Central memory CD8-positive, alpha-beta T cell (primary cell): ENCODE data around the gene APRT.
A peak's percentile ranks its signal among the peaks of the same experiment; 100 is the strongest.

Experiments used
- ATAC-seq: fragments of 150-1000 bp; cut with Tn5 transposase; replicated peaks from 2 replicates; pipeline ENCODE4 v1.10.0; 2022; ENCODE audit warnings: mild to moderate bottlenecking, moderate FRiP score, moderate number of reproducible peaks; ENCODE audit not compliant: poor library complexity, severe bottlenecking; ENCODE audit errors: extremely low read depth
- DNase-seq, 2 donors: peaks; one replicate each; pipeline ENCODE4 v3.0.0; 2021; ENCODE audit warnings: low spot score in 2 of 2
- H3K27ac Mint-ChIP-seq: one replicate; pipeline ENCODE4 v1.8.0; 2022; ENCODE audit warnings: low read depth, mild to moderate bottlenecking, moderate library complexity, mixed read lengths
- H3K27me3 Mint-ChIP-seq: one replicate; pipeline ENCODE4 v1.8.0; 2022; ENCODE audit warnings: mixed read lengths
- H3K36me3 Mint-ChIP-seq: one replicate; pipeline ENCODE4 v1.8.0; 2022; ENCODE audit warnings: mild to moderate bottlenecking, moderate library complexity, mixed read lengths; ENCODE audit not compliant: insufficient read depth
- H3K4me1 Mint-ChIP-seq: one replicate; pipeline ENCODE4 v1.8.0; 2022; ENCODE audit warnings: mixed read lengths
- H3K4me3 Mint-ChIP-seq: one replicate; pipeline ENCODE4 v1.8.0; 2022; ENCODE audit warnings: mild to moderate bottlenecking, moderate library complexity, mixed read lengths
- H3K9me3 Mint-ChIP-seq: one replicate; pipeline ENCODE4 v1.8.0; 2022; ENCODE audit warnings: mixed read lengths

APRT gene

GRCh38 chr16:88811769-88812512 lies at the start of gene APRT:
TSS of gene APRT (minus strand) at chr16:88811928. CDS start at chr16:88811899, 29 bp downstream.
- Mint-ChIP-seq H3K4me3 (peak within 1 kb of the TSS; percentile 88), H3K27me3 (no peaks in the 10 kb centered on the region), H3K27ac (peak within 1 kb of the TSS; percentile 89), H3K9me3 (no peaks in the 10 kb centered on the region), H3K4me1 (peaks cover 18% of the 10 kb centered on the region), H3K36me3 (peaks cover 15% of the 10 kb centered on the region)
- ATAC-seq (peak; percentile 90), DNase-seq (peak; percentile 97 to 99)

GRCh38 chr16:88861359-88861758 lies 49.6 kb upstream of the APRT start:
- Mint-ChIP-seq H3K9me3 (no peaks in the 10 kb centered on the region), H3K27ac (no peak overlapping the region)
- ATAC-seq = no peak

DNA sequence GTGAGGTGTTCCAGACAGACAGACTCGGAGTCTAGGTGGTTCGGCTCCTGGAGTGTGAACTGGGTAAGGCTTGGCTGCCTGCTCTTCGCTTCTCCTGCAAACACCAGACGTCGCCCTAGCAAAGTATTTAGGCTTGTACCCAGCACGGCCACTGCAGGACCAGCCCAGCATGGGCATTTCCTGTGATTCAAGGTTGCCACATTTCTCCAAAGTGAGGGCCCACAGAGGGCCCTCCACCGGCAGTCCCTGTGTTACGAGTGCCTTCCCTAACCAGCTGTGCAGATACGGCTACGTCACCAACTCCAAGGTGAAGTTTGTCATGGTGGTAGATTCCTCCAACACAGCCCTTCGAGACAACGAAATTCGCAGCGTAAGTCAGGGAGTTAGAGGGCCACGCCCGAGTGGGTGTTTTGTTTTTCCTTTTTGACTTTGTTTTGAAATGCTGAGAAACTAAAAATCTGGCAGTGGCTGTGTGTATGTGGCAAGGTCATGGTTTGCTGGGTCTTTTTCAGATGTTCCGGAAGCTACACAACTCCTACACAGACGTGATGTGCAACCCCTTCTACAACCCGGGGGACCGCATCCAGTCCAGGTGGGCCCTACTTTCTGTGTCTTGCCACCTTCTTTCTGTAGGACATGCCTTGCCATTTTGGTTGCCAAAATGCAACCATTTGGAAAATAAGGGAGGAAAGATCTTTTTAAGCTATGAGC lies 47.8 kb upstream of the APRT start:
- DNase-seq = no peak
- H3K27ac Mint-ChIP-seq = no peak overlapping the region
- ATAC-seq = no peak
- peaks cover 26% of the 10 kb centered on the region for H3K36me3 Mint-ChIP-seq
- no peak overlapping the region for H3K4me3 Mint-ChIP-seq
- peaks cover 21% of the 10 kb centered on the region for H3K4me1 Mint-ChIP-seq
- H3K27me3 Mint-ChIP-seq = no peaks in the 10 kb centered on the region
- H3K9me3 Mint-ChIP-seq = no peaks in the 10 kb centered on the region

More at GRCh38 chr16:88861359-88861758, 49.6 kb upstream of the APRT start:
- Mint-ChIP-seq H3K4me3 (no peak overlapping the region), H3K27me3 (no peaks in the 10 kb centered on the region), H3K4me1 (peaks cover 14% of the 10 kb centered on the region), H3K36me3 (peaks cover 27% of the 10 kb centered on the region)
- DNase-seq = no peak

DNA sequence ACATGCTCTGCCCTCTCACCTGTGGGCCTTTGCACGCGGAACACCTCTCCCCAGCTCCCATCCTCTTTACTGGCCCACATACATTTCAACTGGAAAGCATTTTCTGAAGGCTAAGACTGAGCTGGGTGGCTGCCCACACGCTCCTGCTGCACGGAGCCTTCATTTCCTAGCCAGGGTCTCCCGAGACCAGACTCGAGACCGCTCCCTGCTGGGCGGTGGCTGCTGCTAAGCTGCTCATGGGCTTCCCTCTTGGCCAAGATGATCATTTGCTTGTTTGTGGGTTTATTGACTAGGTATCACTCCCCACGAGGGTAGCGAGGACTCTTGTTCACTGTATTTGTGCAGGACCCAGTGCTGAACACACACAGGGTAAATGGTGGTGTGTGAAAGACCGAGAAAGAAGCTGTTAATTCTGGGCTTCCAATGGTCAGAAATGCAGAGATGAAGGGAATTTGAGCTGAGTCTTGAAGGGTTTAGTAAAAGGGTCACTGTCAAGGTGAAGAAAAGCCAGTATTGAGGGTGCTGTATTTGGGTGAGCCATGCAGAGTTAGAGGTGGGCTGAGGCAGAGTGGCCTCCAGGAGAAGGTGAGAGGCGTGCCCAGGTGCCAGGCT lies 46.1 kb upstream of the APRT start:
- peaks cover 26% of the 10 kb centered on the region for H3K36me3 Mint-ChIP-seq
- peak overlapping the region; percentile 94 for H3K27ac Mint-ChIP-seq
- DNase-seq = peak; percentile 45 to 54
- no peaks in the 10 kb centered on the region for H3K27me3 Mint-ChIP-seq
- no peaks in the 10 kb centered on the region for H3K9me3 Mint-ChIP-seq
- H3K4me1 Mint-ChIP-seq = peaks cover 21% of the 10 kb centered on the region
- ATAC-seq = peak; percentile 54
- peak overlapping the region; percentile 99 for H3K4me3 Mint-ChIP-seq

DNA sequence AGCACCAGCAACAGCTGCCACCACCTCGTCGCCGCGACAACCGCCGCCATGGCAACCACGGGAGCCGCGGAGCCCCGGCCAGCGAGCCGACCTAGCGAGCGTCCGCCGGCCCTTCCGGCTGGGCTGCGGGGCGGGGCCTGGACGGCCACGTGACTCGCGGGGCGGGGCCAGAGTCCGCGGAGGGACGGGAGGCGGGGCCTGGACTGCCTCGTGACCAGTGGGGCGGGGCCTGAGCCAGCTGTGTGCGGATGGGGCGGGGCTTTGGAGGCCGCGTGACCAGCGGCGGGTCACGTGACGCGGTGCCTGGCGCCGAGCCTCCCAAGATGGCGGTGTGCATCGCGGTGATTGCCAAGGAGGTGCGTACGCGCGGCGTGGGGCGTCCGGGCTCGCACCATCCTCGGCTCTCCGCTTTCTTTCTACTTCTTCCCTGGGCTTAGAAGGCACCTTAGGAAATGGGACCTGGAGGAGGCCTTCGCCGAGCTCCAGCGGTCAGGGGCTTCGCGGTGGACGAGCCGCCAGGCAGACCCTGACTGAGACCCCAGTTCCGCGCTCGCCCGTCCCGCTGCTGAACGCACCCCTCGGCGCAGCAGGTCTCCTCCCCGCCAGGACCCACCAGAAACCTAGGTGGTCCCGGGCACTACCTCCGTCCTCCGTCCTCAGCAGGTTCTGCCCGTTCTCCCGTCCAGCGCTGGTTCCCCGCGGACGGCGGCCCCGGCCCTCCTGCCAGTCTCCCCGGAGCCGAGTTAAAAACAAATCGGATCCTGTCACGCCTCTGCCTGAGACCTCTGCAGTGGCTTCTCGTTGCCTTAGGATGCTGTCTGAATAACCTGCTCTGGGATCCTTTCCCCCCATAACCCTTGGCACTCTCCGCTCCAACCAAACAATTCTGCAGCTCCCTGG lies 45.4 kb upstream of the APRT start, which contains the start of the genes GALNS and TRAPPC2L:
TSS of gene GALNS (minus strand) at position 120 of the 900 bp plus-strand sequence. CDS start at position 50, 70 bp downstream.
TSS of gene TRAPPC2L (plus strand) at position 300 of the 900 bp plus-strand sequence. CDS start at position 324, 24 bp downstream.
- H3K36me3 Mint-ChIP-seq = peaks cover 25% of the 10 kb centered on the region
- ATAC-seq = peak; percentile 85
- peak; percentile 97 to 98 for DNase-seq
- peak within 1 kb of the TSS; percentile 94 for H3K27ac Mint-ChIP-seq
- H3K4me3 Mint-ChIP-seq = peak within 1 kb of the TSS; percentile 99
- no peaks in the 10 kb centered on the region for H3K27me3 Mint-ChIP-seq
- H3K9me3 Mint-ChIP-seq = no peaks in the 10 kb centered on the region
- peaks cover 28% of the 10 kb centered on the region for H3K4me1 Mint-ChIP-seq

DNA sequence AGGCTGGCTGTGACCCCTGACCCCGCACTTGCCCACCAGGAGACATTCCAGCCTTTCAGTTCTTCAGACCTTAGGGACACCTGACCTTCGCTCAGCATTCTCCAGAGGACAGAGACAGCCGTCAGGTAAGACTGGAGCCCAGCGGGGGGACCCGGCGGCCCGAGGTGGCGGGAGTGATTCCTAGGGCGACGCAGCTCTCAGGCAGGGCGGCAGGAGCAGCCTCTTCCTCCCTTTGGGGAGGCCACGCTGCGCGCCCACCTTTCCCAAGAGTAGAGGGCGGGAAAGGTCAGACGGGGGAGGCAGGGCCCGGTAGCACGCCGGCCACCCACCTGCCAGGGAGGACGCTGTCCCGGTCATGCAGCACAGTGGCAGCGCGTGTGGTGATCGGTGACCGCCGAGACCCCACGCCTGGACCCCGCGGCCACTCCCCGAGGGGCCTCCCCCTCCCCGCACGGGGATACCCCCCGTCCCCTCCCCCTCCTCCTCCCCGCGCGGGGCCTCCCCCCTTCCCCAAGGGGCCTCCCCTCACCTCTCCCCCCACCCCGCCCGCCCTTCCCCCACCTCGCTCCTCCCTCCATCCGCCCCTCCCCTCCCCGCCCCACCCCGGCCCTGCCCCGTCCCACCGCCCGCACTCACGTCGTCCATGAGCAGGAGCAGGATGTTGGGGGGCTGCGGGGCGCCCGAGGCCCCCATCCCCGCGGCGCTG lies 44.5 kb upstream of the APRT start:
- Mint-ChIP-seq H3K36me3 (peaks cover 23% of the 10 kb centered on the region), H3K27me3 (no peaks in the 10 kb centered on the region), H3K4me1 (peaks cover 30% of the 10 kb centered on the region), H3K27ac (peak overlapping the region; percentile 94), H3K9me3 (no peaks in the 10 kb centered on the region), H3K4me3 (peak overlapping the region; percentile 99)
- peak; percentile 50 for ATAC-seq
- no peak for DNase-seq

DNA sequence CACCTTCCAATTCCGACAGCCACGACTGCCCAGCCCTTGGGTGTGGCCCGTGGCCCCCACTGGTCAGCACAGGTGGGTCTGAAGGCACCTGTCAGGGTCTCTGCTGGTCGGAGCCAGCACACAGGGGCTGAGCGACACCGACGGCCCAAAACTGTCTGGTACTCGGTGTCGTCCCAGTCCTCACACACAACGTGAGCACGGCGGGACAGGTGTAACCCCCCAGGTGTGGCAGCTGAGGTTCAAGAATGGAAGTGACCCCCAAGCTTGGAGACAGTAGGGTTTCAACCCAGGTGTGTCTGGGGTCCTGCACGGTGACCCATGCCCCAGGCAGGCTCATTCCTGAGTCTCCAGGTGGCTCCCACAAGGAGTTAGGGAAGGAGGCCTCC lies 44.0 kb upstream of the APRT start:
- H3K36me3 Mint-ChIP-seq = peaks cover 21% of the 10 kb centered on the region
- no peak for ATAC-seq
- peak overlapping the region; percentile 66 for H3K27ac Mint-ChIP-seq
- peak overlapping the region; percentile 99 for H3K4me3 Mint-ChIP-seq
- no peak for DNase-seq
- H3K9me3 Mint-ChIP-seq = no peaks in the 10 kb centered on the region
- peaks cover 30% of the 10 kb centered on the region for H3K4me1 Mint-ChIP-seq
- H3K27me3 Mint-ChIP-seq = no peaks in the 10 kb centered on the region

DNA sequence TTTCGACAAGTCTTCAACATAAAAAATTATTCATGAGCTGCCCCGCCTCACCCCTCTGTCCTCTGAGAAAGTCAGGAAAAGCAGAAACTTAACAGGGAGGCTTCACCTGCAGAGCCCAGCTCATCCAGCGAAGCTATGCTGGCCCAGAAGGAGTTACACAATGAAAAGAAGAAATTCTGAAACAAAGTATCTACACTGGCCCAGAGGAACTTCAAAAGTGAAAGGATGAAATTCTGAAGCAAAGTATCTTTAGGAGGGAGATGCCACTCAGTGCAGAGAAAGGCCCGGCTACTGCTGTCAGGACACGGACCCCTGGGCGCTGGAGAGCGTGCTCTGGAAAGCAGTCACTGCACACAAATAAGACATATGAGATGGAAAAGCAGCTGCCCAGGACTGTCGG lies 43.4 kb upstream of the APRT start:
- DNase-seq (no peak), ATAC-seq (no peak)
- no peaks in the 10 kb centered on the region for H3K27me3 Mint-ChIP-seq
- peak overlapping the region; percentile 66 for H3K27ac Mint-ChIP-seq
- H3K4me1 Mint-ChIP-seq = peaks cover 30% of the 10 kb centered on the region
- H3K36me3 Mint-ChIP-seq = peaks cover 19% of the 10 kb centered on the region
- H3K9me3 Mint-ChIP-seq = no peaks in the 10 kb centered on the region
- peak overlapping the region; percentile 99 for H3K4me3 Mint-ChIP-seq

GRCh38 chr16:88854306-88855111 lies 42.8 kb upstream of the APRT start:
- no peak overlapping the region for H3K27ac Mint-ChIP-seq
- H3K4me3 Mint-ChIP-seq = peak overlapping the region; percentile 99
- peaks cover 30% of the 10 kb centered on the region for H3K4me1 Mint-ChIP-seq
- H3K9me3 Mint-ChIP-seq = no peaks in the 10 kb centered on the region
- ATAC-seq (peak; percentile 13), DNase-seq (peak in 1 of 2 donors; percentile 18)
- peaks cover 19% of the 10 kb centered on the region for H3K36me3 Mint-ChIP-seq
- no peaks in the 10 kb centered on the region for H3K27me3 Mint-ChIP-seq

- Mint-ChIP-seq H3K27ac (no peak overlapping the region), H3K36me3 (peaks cover 19% of the 10 kb centered on the region)
Measured at GRCh38 chr16:88853325-88853941, 41.7 kb upstream of the APRT start.

More at GRCh38 chr16:88853325-88853941, 41.7 kb upstream of the APRT start:
- Mint-ChIP-seq H3K27me3 (no peaks in the 10 kb centered on the region), H3K9me3 (no peaks in the 10 kb centered on the region), H3K4me3 (no peak overlapping the region), H3K4me1 (peaks cover 27% of the 10 kb centered on the region)
- ATAC-seq = no peak
- DNase-seq = no peak
